Lung (tissue), 12 donors: ENCODE results near the gene MYO18A. TPM values are rescaled to one million over a fixed set of nuclear protein-coding genes. Genes with fewer than 3 reads are reported as not detected.

Experiments used
- ATAC-seq: fragments of 200-7000 bp; cut with Tn5 transposase; one replicate; pipeline ENCODE4 v1.9.1; 2020; ENCODE audit warnings: moderate number of reproducible peaks; ENCODE audit not compliant: insufficient read depth, low FRiP score
- DNase-seq, 3 donors: peaks; one replicate each; pipeline ENCODE4 v3.0.0-alpha.2; 2013 to 2017
- H3K27ac ChIP-seq, 2 donors: one replicate each; pipeline ENCODE4 v1.5.1; 2013; ENCODE audit warnings: mild to moderate bottlenecking in 2 of 2, moderate library complexity in 2 of 2, control low read depth in 1 of 2, inconsistent platforms in 1 of 2, low read depth in 1 of 2, low read length in 1 of 2
- H3K27me3 ChIP-seq, 3 donors: one replicate each; pipeline ENCODE4 v1.5.1; 2013; ENCODE audit warnings: low read length in 2 of 3; ENCODE audit not compliant: control insufficient read depth in 3 of 3, insufficient read depth in 3 of 3
- H3K36me3 ChIP-seq, 4 donors: one replicate each; pipeline ENCODE4 v1.5.1; 2013; ENCODE audit warnings: low read length in 4 of 4, mild to moderate bottlenecking in 1 of 4, moderate library complexity in 1 of 4; ENCODE audit not compliant: control insufficient read depth in 4 of 4, insufficient read depth in 4 of 4
- H3K4me1 ChIP-seq, 5 donors: one replicate each; pipeline ENCODE4 v1.5.1; 2013; ENCODE audit warnings: low read length in 5 of 5, mild to moderate bottlenecking in 2 of 5, moderate library complexity in 1 of 5; ENCODE audit not compliant: control insufficient read depth in 5 of 5, insufficient read depth in 5 of 5
- H3K4me3 ChIP-seq: one replicate; pipeline ENCODE4 v1.5.1; 2013; ENCODE audit warnings: mild to moderate bottlenecking, control low read depth, moderate library complexity
- H3K9ac ChIP-seq, 2 donors: one replicate each; pipeline ENCODE4 v1.5.1; 2013; ENCODE audit warnings: low read length in 2 of 2, control low read depth in 1 of 2; ENCODE audit not compliant: insufficient read depth in 1 of 2
- H3K9me3 ChIP-seq, 4 donors: one replicate each; pipeline ENCODE4 v1.5.1; 2013; ENCODE audit warnings: low read length in 3 of 4, mild to moderate bottlenecking in 1 of 4, moderate library complexity in 1 of 4; ENCODE audit not compliant: control insufficient read depth in 4 of 4, insufficient read depth in 3 of 4
- whole genome bisulfite sequencing, 2 donors: extraction: QIAGEN DNeasy Blood & Tissue Kit; methylation state at CpG; one replicate each; pipeline ENCODE4 v1.1.7; 2013; 5-methylcytosine and 5-hydroxymethylcytosine counted together
- polyA plus RNA-seq, 2 donors: library from polyadenylated mRNA; stranded (reverse); fragments of 200-250 nt; gene quantifications; one replicate each; pipeline ENCODE4 v1.2.1, GENCODE V29; 2013
- total RNA-seq, 2 donors: library from RNA; depleted of rRNA in 1 of 2; stranded (reverse); fragments of >200 nt in 1 of 2; gene quantifications; one replicate each; pipeline ENCODE4 v1.2.1, GENCODE V29; 2014 to 2021
- TF ChIP-seq, protein P1 (sequence below): IDR thresholded peaks from 2 replicates; pipeline ENCODE4 v1.5.1; 2012; ENCODE audit warnings: mild to moderate bottlenecking; ENCODE audit errors: control extremely low read depth, extremely low read depth
- donor health status: control.
- donor health status: control.
- donor health status: Bipolar disorder and iron deficiency.
- donor health status: healthy.
- donor health status: DM: yes; HTN: yes; CAD: no.

Gene MYO18A
- total and polyA plus RNA-seq, 4 donors, result 19.0 to 65.2 (median 49.3) TPM

DNA sequence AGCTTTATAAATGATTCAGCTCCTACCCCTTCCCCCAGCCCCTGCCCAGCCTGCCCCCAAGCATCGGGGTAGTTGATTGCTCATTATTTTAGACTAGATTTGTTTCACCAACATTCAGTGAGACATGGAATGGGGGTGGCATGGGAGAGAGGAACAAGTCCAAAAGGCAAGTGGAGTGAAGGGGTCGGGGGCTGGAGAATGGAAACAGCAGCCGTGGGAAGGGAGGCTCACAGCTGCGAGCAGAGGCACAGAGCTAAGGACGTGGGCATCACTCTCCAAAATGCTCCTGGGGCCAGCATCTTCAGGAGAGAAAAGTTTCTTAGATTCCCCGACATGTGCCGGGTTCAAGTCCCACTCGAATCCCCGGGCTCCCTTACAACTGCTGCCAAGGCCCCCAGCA, 118.0 kb downstream of the MYO18A start:
- ATAC-seq (no peak), DNase-seq (no peak)
- Histone ChIP-seq H3K9me3 (no peaks in the 10 kb centered on the region), H3K36me3 (no peaks in the 10 kb centered on the region), H3K4me3 (no peak overlapping the region), H3K27ac (no peak overlapping the region), H3K27me3 (no peaks in the 10 kb centered on the region), H3K4me1 (peaks cover 0 to 2% (median 0%) of the 10 kb centered on the region in 5 donors), H3K9ac (no peak overlapping the region)
- TF ChIP-seq, protein P1, sequence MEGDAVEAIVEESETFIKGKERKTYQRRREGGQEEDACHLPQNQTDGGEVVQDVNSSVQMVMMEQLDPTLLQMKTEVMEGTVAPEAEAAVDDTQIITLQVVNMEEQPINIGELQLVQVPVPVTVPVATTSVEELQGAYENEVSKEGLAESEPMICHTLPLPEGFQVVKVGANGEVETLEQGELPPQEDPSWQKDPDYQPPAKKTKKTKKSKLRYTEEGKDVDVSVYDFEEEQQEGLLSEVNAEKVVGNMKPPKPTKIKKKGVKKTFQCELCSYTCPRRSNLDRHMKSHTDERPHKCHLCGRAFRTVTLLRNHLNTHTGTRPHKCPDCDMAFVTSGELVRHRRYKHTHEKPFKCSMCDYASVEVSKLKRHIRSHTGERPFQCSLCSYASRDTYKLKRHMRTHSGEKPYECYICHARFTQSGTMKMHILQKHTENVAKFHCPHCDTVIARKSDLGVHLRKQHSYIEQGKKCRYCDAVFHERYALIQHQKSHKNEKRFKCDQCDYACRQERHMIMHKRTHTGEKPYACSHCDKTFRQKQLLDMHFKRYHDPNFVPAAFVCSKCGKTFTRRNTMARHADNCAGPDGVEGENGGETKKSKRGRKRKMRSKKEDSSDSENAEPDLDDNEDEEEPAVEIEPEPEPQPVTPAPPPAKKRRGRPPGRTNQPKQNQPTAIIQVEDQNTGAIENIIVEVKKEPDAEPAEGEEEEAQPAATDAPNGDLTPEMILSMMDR, result no peak
- WGBS, 2 donors, result 91 to 95% methylated on average over 9 of the region's 9 CpGs

DNA sequence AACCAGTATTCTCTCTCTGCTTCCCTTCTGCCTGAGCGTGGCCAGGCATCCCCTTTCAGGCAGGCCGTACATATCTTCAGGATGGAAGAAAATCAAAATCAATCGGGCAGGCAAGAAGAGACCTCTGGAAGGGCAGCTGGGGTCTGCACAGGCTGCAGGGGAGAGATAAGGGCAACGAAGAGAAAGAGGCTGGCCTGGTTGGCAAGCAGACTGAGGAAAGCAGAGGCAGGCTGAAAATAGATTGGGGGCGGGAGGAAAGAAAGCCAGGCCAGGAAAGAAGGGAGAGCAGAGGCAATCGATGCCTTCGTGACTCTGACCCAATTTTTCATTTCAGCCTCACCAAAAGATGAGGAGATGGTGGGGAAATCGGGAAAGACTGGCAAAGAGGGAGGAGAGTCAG, 119.2 kb downstream of the MYO18A start:
- Histone ChIP-seq H3K9ac (no peak overlapping the region), H3K4me3 (no peak overlapping the region)

GRCh38 chr17:29060475-29060874, 119.7 kb downstream of the MYO18A start:
- peak in 2 of 3 donors; percentile 25 to 36 for DNase-seq
- no peaks in the 10 kb centered on the region for H3K27me3 ChIP-seq
- H3K4me3 ChIP-seq, result no peak overlapping the region
- H3K27ac ChIP-seq, result no peak overlapping the region
- H3K36me3 ChIP-seq, result no peaks in the 10 kb centered on the region
- TF ChIP-seq, protein P1, result no peak
- no peak overlapping the region for H3K9ac ChIP-seq
- 58 to 68% methylated on average over 6 of the region's 6 CpGs for WGBS, 2 donors
- ATAC-seq, result no peak
- peaks cover 0 to 2% (median 0%) of the 10 kb centered on the region in 5 donors for H3K4me1 ChIP-seq
- H3K9me3 ChIP-seq, result no peaks in the 10 kb centered on the region

More for the DNA sequence above, 119.2 kb downstream of the MYO18A start:
- H3K4me1 ChIP-seq, result peaks cover 0 to 2% (median 0%) of the 10 kb centered on the region in 5 donors
- H3K9me3 ChIP-seq, result no peaks in the 10 kb centered on the region
- no peaks in the 10 kb centered on the region for H3K27me3 ChIP-seq
- H3K36me3 ChIP-seq, result no peaks in the 10 kb centered on the region
- peak in 1 of 3 donors; percentile 41 for DNase-seq
- WGBS, 2 donors, result 63 to 67% methylated on average over 8 of the region's 8 CpGs
- TF ChIP-seq, protein P1, result no peak
- no peak overlapping the region for H3K27ac ChIP-seq
- ATAC-seq, result no peak

DNA sequence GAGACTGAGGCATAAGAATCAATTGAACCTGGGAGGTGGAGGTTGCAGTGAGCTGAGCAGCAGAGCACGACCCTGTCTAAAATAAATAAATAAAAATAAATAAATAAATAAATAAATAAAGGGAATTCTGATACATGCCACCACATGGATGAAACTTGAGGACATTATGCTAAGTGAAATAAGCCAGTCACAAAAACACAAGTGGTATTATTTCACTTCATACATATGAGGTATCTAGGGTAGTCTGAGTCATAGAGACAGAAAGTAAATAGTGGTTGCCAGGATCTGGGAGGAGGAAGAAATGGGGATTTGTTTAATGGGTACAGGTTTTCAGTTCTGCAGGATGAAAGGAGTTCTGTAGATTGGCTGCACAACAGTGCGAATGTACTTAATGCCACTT, 120.9 kb downstream of the MYO18A start:
- ATAC-seq, result no peak
- Histone ChIP-seq H3K4me3 (no peak overlapping the region), H3K36me3 (no peaks in the 10 kb centered on the region), H3K9ac (no peak overlapping the region), H3K27ac (no peak overlapping the region), H3K4me1 (peaks cover 0 to 2% (median 0%) of the 10 kb centered on the region in 5 donors), H3K9me3 (no peaks in the 10 kb centered on the region), H3K27me3 (no peaks in the 10 kb centered on the region)
- TF ChIP-seq, protein P1, result no peak
- DNase-seq, result no peak
- WGBS, 2 donors, result 65 to 86% methylated on average over 2 of the region's 2 CpGs
